Activated T-cell treated with anti-CD3 and anti-CD28 coated beads, Interleukin-2, amount 50 U/mL, for 4 hours (primary cell): ENCODE measurements around the gene PRAMEF11. TPM values are rescaled to one million over a fixed set of nuclear protein-coding genes. Genes with fewer than 3 reads are reported as not detected.
"Not testable (repeated sequence)": the region's sequence is repeated elsewhere in the genome, so short reads cannot be mapped to it uniquely, and the experiment has no call there.

Experiments used
- ATAC-seq, 2 donors: fragments of 200-7000 bp; cut with Tn5 transposase; one replicate each; pipeline ENCODE4 v1.10.0; 2021
- DNase-seq: peaks from one replicate; pipeline ENCODE4 v3.0.0-alpha.2; 2020
- H3K27me3 Mint-ChIP-seq: one replicate; pipeline ENCODE4 v1.8.0; 2021; ENCODE audit warnings: low read depth, mixed read lengths
- H3K36me3 Mint-ChIP-seq: one replicate; pipeline ENCODE4 v1.8.0; 2022; ENCODE audit warnings: mixed read lengths; ENCODE audit not compliant: insufficient read depth
- H3K4me1 Mint-ChIP-seq: one replicate; pipeline ENCODE4 v1.8.0; 2021; ENCODE audit warnings: low read depth, mixed read lengths
- H3K4me3 Mint-ChIP-seq: one replicate; pipeline ENCODE4 v1.8.0; 2021; ENCODE audit warnings: mild to moderate bottlenecking, moderate library complexity, mixed read lengths
- H3K9me3 Mint-ChIP-seq: one replicate; pipeline ENCODE4 v1.8.0; 2021; ENCODE audit warnings: mixed read lengths
- total RNA-seq, 3 donors: library from RNA; stranded (reverse); gene quantifications; one replicate each; pipeline ENCODE4 v1.2.1, GENCODE V29; 2021

PRAMEF11 gene
- total RNA-seq, 3 donors from 2014 or later: not detected

GRCh38 chr1:12784729-12785128 is 46.5 kb downstream of the PRAMEF11 start:
- H3K27me3 Mint-ChIP-seq, ATAC-seq, H3K36me3 Mint-ChIP-seq, DNase-seq, H3K4me1 Mint-ChIP-seq, H3K4me3 Mint-ChIP-seq: not testable (repeated sequence)
- peaks cover 15% of the 10 kb centered on the region for H3K9me3 Mint-ChIP-seq

DNA sequence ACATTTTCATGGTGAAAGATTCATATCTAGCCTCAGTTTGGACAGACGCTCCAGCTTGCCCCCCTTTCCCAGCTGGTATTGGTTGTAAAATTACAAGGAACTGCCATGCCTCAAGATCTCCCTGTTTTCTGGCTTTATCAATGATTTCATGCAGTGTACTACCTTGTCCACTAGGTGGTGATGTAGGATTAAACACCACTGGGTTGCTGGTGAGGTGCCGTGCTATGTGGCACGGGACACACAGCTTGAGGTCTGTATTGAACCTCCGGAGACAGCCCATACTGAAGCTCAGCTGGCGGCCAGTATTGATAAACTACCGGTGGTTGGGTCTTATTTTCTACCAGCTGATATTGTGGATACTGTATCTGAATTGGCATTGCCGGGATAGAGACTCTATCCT is 47.4 kb downstream of the PRAMEF11 start:
- H3K36me3 Mint-ChIP-seq, DNase-seq, H3K4me3 Mint-ChIP-seq, H3K4me1 Mint-ChIP-seq, ATAC-seq, H3K27me3 Mint-ChIP-seq: not testable (repeated sequence)
- H3K9me3 Mint-ChIP-seq: peaks cover 15% of the 10 kb centered on the region

DNA sequence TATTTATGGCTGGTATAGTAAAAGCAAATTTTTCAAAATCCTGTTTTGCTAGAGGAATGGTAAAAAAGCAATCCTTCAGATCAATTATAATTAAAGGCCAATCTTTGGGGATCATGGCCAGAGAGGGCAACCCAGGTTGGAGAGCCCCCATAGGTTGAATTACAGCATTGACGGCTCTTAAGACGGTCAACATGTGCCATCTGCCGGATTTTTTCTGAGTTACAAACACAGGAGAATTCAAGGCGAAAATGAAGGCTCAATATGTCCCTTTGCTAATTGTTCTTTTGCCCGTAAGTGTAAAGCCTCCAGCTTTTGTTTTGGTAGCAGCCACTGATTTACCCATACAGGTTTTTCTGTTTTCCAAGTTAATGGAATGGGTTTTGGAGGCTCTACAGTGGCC is 49.7 kb downstream of the PRAMEF11 start:
- not testable (repeated sequence) for H3K27me3 Mint-ChIP-seq, H3K4me1 Mint-ChIP-seq

DNA sequence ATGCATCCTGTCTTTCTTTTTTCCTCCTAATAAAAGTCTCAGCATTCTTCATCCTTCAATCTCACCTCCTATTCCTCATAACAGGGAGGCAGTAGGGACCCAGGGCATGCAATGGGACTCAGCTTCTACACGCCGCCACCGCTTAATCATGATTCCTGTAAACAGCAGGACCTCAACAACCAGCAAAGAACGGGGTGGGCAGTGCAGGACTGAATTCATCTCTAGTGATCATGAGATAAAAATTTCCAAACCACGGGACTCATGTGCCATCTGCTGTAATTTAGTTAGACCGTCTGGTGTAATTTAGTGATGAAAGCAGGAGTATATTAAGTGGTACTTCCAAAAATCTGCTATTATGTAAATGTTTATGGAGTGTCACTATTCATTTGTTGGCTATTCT is 52.3 kb downstream of the PRAMEF11 start:
- Mint-ChIP-seq H3K9me3 (peaks cover 3% of the 10 kb centered on the region), H3K36me3 (no peaks in the 10 kb centered on the region), H3K4me1 (no peaks in the 10 kb centered on the region), H3K4me3 (no peak overlapping the region), H3K27me3 (peaks cover 6% of the 10 kb centered on the region)
- DNase-seq: no peak
- no peak for ATAC-seq

More for the DNA sequence above, 49.7 kb downstream of the PRAMEF11 start:
- H3K36me3 Mint-ChIP-seq, H3K4me3 Mint-ChIP-seq, ATAC-seq, DNase-seq: not testable (repeated sequence)
- peaks cover 13% of the 10 kb centered on the region for H3K9me3 Mint-ChIP-seq

DNA sequence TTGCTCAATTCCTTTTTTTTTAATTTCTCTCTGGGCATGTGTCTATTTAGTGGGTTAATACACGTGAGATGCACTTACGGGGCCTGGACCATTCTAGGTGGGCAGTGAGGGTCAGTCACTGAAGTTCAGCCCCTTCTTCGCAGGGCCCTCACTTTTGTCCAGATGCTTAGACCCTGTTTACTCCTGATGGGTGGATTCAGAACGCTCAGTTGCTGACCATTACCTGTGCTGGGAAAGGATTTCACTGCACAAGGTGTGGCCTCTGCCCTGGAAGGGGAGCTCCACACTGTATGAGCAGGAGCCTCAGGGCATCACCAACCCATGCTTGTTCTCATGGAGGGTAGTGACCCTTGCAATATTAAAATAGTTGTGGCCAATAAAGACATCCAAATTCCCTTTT is 53.1 kb downstream of the PRAMEF11 start:
- Mint-ChIP-seq H3K36me3 (no peaks in the 10 kb centered on the region), H3K4me1 (no peaks in the 10 kb centered on the region), H3K4me3 (no peak overlapping the region), H3K9me3 (no peaks in the 10 kb centered on the region), H3K27me3 (peaks cover 8% of the 10 kb centered on the region)
- DNase-seq: no peak
- no peak for ATAC-seq

DNA sequence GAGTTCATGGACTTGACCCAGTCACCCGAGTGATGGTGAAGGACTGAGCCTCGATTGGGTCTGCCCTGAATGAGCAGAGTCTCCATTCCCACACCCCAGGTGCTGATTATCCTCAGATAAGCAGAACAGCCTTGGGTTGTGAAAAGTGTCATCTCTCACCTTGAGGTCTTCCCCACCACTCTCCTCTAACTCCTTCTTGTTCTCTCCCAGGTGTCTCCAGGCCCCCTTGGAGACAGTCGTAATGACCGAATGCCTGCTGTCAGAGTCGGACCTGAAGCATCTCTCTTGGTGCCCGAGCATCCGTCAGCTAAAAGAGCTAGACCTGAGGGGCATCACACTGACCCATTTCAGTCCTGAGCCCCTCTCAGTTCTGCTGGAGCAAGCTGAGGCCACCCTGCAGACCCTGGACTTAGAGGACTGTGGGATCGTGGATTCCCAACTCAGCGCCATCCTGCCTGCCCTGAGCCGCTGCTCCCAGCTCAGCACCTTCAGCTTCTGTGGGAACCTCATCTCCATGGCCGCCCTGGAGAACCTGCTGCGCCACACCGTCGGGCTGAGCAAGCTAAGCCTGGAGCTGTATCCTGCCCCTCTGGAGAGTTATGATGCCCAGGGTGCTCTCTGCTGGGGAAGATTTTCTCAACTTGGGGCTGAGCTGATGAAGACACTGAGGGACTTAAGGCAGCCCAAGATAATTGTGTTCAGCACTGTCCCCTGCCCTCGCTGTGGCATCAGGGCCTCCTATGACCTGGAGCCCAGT is 54.2 kb downstream of the PRAMEF11 start:
- Mint-ChIP-seq H3K4me1 (no peaks in the 10 kb centered on the region), H3K36me3 (no peaks in the 10 kb centered on the region), H3K4me3 (no peak overlapping the region), H3K27me3 (peaks cover 11% of the 10 kb centered on the region), H3K9me3 (no peaks in the 10 kb centered on the region)
- DNase-seq (no peak), ATAC-seq (no peak)

DNA sequence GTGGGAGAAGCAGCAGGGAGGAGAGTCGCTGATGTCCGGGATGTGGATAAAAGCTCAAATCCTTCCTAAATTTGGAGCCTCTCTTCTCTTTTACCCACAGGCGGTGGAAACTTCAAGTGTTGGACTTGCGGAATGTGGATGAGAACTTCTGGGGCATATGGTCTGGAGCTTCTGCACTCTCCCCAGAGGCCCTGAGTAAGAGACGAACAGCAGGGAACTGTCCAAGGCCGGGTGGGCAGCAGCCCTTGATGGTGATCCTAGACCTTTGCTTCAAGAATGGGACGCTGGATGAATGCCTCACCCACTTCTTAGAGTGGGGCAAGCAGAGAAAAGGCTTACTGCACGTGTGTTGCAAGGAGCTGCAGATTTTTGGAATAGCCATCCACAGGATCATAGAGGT is 55.8 kb downstream of the PRAMEF11 start:
- ATAC-seq: no peak
- H3K27me3 Mint-ChIP-seq: peaks cover 17% of the 10 kb centered on the region

DNA sequence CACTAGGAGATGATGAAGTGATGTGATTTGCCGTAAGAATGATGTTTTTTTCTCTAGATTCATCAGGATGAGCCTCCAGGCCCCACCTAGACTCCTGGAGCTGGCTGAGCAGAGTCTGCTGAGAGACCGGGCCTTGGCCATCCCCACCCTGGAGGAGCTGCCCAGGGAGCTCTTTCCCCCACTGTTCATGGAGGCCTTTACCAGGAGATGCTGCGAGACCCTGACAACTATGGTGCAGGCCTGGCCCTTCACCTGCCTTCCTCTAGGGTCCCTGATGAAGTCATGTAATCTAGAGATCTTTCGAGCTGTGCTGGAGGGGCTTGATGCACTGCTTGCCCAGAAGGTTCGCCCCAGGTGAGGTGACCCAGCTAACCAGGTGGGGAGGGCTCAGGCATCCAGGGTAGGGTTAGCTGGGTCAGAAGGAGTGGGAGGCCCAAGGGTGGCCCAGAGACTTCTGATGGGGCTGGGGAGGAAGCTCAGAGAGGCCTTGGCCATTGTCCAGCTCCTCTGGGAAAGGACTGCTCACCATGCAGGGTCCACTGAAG is 56.3 kb downstream of the PRAMEF11 start:
- Mint-ChIP-seq H3K9me3 (no peaks in the 10 kb centered on the region), H3K27me3 (peaks cover 23% of the 10 kb centered on the region), H3K4me1 (no peaks in the 10 kb centered on the region), H3K36me3 (no peaks in the 10 kb centered on the region), H3K4me3 (no peak overlapping the region)
- ATAC-seq: no peak
- no peak for DNase-seq

More for the DNA sequence above, 55.8 kb downstream of the PRAMEF11 start:
- Mint-ChIP-seq H3K36me3 (no peaks in the 10 kb centered on the region), H3K4me1 (no peaks in the 10 kb centered on the region), H3K4me3 (no peak overlapping the region), H3K9me3 (no peaks in the 10 kb centered on the region)
- DNase-seq: no peak

Other genes starting within 250 kb of the PRAMEF11 start
- 10 to 100 TPM; 60.4 to 72.6 (median 69.9) TPM for gene DHRS3, start 213.2 kb downstream of the PRAMEF11 start, total RNA-seq
- not detected for gene AADACL4, start 187.3 kb downstream of the PRAMEF11 start, total RNA-seq
- not detected for gene AADACL3, start 115.3 kb downstream of the PRAMEF11 start, total RNA-seq
- not detected for gene CFAP107, start 85.2 kb downstream of the PRAMEF11 start, total RNA-seq
- gene PRAMEF12, start 57.7 kb downstream of the PRAMEF11 start, total RNA-seq: not detected
- gene PRAMEF1, start 40.0 kb downstream of the PRAMEF11 start, total RNA-seq: not detected
- not detected for gene HNRNPCL1, start 17.3 kb upstream of the PRAMEF11 start, total RNA-seq
- gene PRAMEF2, start 25.7 kb upstream of the PRAMEF11 start, total RNA-seq: not detected
- gene PRAMEF4, start 54.8 kb upstream of the PRAMEF11 start, total RNA-seq: not detected
- gene PRAMEF10, start 66.9 kb upstream of the PRAMEF11 start, total RNA-seq: not detected
- not detected for gene PRAMEF7, start 85.2 kb upstream of the PRAMEF11 start, total RNA-seq
- gene PRAMEF6, start 116.2 kb upstream of the PRAMEF11 start, total RNA-seq: not detected
- gene PRAMEF27, start 225.2 kb upstream of the PRAMEF11 start, total RNA-seq: not detected
- gene HNRNPCL3, start 229.4 kb upstream of the PRAMEF11 start, total RNA-seq: not detected
- not detected for gene PRAMEF25, start 239.4 kb upstream of the PRAMEF11 start, total RNA-seq